HG02943 (cell line): ENCODE data around the gene NAXE.

Experiments
- ATAC-seq: cut with Tn5 transposase; IDR thresholded peaks from one replicate; pipeline ENCODE4 v1.9.1; 2021; ENCODE audit warnings: mild to moderate bottlenecking, low read depth, moderate library complexity; ENCODE audit not compliant: unreplicated experiment

The NAXE gene

GRCh38 chr1:156643049-156643777 lies 51.6 kb downstream of the NAXE start:
- ATAC-seq: no peak

- ATAC-seq: no peak
These were observed 52.2 kb downstream of the NAXE start for GRCh38 chr1:156643778-156644092.
